Mesenchymal stem cell (in vitro differentiated cells and primary cell): ENCODE data around the gene OGA.
A peak's percentile ranks its signal among the peaks of the same experiment; 100 is the strongest.

ENCODE experiments used
- DNase-seq: peaks from one replicate; pipeline ENCODE4 v3.0.0-alpha.2; 2013
- H2AFZ ChIP-seq: one replicate; pipeline ENCODE4 v1.6.1; 2013; ENCODE audit warnings: low read depth, mild to moderate bottlenecking, control low read depth, inconsistent platforms, low read length, moderate library complexity
- H2AK5ac ChIP-seq: 2 replicates; pipeline ENCODE4 v1.6.1; 2013; ENCODE audit warnings: low read length, moderate library complexity, mild to moderate bottlenecking, inconsistent platforms; ENCODE audit not compliant: severe bottlenecking
- H2BK120ac ChIP-seq: one replicate; pipeline ENCODE4 v1.6.1; 2013; ENCODE audit warnings: low read depth, mild to moderate bottlenecking, inconsistent platforms, low read length, moderate library complexity
- H2BK12ac ChIP-seq, 2 experiments: one replicate each; pipeline ENCODE4 v1.6.1; 2013; ENCODE audit warnings: inconsistent platforms in 2 of 2, low read length in 2 of 2, mild to moderate bottlenecking in 2 of 2, moderate library complexity in 2 of 2, control low read depth in 1 of 2
- H2BK15ac ChIP-seq: one replicate; pipeline ENCODE4 v1.6.1; 2013; ENCODE audit warnings: mild to moderate bottlenecking, low read depth, inconsistent platforms; ENCODE audit not compliant: poor library complexity, severe bottlenecking
- H2BK5ac ChIP-seq: 2 replicates; pipeline ENCODE4 v1.6.1; 2013; ENCODE audit warnings: low read depth, mild to moderate bottlenecking, low read length, control low read depth, inconsistent platforms; ENCODE audit not compliant: poor library complexity, severe bottlenecking
- H3K14ac ChIP-seq, 2 experiments: one replicate each; pipeline ENCODE4 v1.6.1; 2013; ENCODE audit warnings: inconsistent platforms in 2 of 2, low read length in 2 of 2, control low read depth in 1 of 2, mild to moderate bottlenecking in 1 of 2, moderate library complexity in 1 of 2
- H3K18ac ChIP-seq, 2 experiments: one replicate each; pipeline ENCODE4 v1.6.1; 2013; ENCODE audit warnings: inconsistent platforms in 2 of 2, low read length in 2 of 2, control low read depth in 1 of 2, low read depth in 1 of 2, mild to moderate bottlenecking in 1 of 2
- H3K23ac ChIP-seq, 2 experiments: one replicate each; pipeline ENCODE4 v1.6.1; 2013; ENCODE audit warnings: inconsistent platforms in 2 of 2, low read length in 2 of 2, mild to moderate bottlenecking in 2 of 2, moderate library complexity in 2 of 2, control low read depth in 1 of 2
- H3K27ac ChIP-seq: 2 replicates; pipeline ENCODE4 v1.5.1; 2013; ENCODE audit warnings: mild to moderate bottlenecking, moderate library complexity, low read length, control low read depth, inconsistent platforms; ENCODE audit not compliant: poor library complexity, severe bottlenecking
- H3K27me3 ChIP-seq, 2 experiments: 2 replicates each; pipeline versions ENCODE4 v1.6.1 to v1.7.0; 2013; ENCODE audit warnings: low read length in 2 of 2, mild to moderate bottlenecking in 2 of 2, moderate library complexity in 2 of 2, control low read depth in 1 of 2, inconsistent platforms in 1 of 2; ENCODE audit not compliant: control insufficient read depth in 1 of 2, insufficient read depth in 1 of 2
- H3K36me3 ChIP-seq, 2 experiments: 2 replicates each; pipeline versions ENCODE4 v1.6.1 to v1.7.0; 2013; ENCODE audit warnings: low read length in 2 of 2, control low read depth in 1 of 2, inconsistent platforms in 1 of 2, low read depth in 1 of 2, mild to moderate bottlenecking in 1 of 2; ENCODE audit not compliant: insufficient read depth in 2 of 2, control insufficient read depth in 1 of 2
- H3K4ac ChIP-seq, 2 experiments: one replicate each; pipeline ENCODE4 v1.6.1; 2013; ENCODE audit warnings: inconsistent platforms in 2 of 2, low read length in 2 of 2, mild to moderate bottlenecking in 2 of 2, moderate library complexity in 2 of 2, control low read depth in 1 of 2, low read depth in 1 of 2
- H3K4me1 ChIP-seq: 2 replicates; pipeline ENCODE4 v1.6.1; 2013; ENCODE audit warnings: low read depth, low read length, control low read depth; ENCODE audit not compliant: control insufficient read depth, insufficient read depth
- H3K4me2 ChIP-seq: 2 replicates; pipeline ENCODE4 v1.6.1; 2013; ENCODE audit warnings: low read length, mild to moderate bottlenecking, inconsistent platforms; ENCODE audit not compliant: poor library complexity, severe bottlenecking
- H3K4me3 ChIP-seq, 2 experiments: 2 replicates each; pipeline versions ENCODE4 v1.5.1 to v1.7.0; 2013; ENCODE audit warnings: low read length in 2 of 2, mild to moderate bottlenecking in 2 of 2, control low read depth in 1 of 2, low read depth in 1 of 2; ENCODE audit not compliant: insufficient read depth in 1 of 2
- H3K79me1 ChIP-seq: replicated peaks from 2 replicates; pipeline ENCODE4 v1.6.1; 2013; ENCODE audit warnings: mild to moderate bottlenecking, control low read depth, low read length, inconsistent platforms; ENCODE audit not compliant: poor library complexity, severe bottlenecking
- H3K9ac ChIP-seq: 2 replicates; pipeline ENCODE4 v1.7.0; 2013; ENCODE audit warnings: mild to moderate bottlenecking, low read length, moderate library complexity
- H3K9me3 ChIP-seq: 2 replicates; pipeline ENCODE4 v1.7.0; 2013; ENCODE audit warnings: mild to moderate bottlenecking, low read length; ENCODE audit not compliant: control insufficient read depth
- H4K8ac ChIP-seq: one replicate; pipeline ENCODE4 v1.6.1; 2013; ENCODE audit warnings: inconsistent platforms, mild to moderate bottlenecking, low read length, moderate library complexity
- H4K91ac ChIP-seq: one replicate; pipeline ENCODE4 v1.6.1; 2013; ENCODE audit warnings: mild to moderate bottlenecking, low read length, inconsistent platforms
- WGBS: methylation state at CpG from one replicate; pipeline ENCODE4 v1.1.7; 2013; ENCODE audit warnings: mixed read lengths; 5-methylcytosine and 5-hydroxymethylcytosine counted together

OGA gene

GRCh38 chr10:101781984-101782810 is 36.0 kb downstream of the OGA start:
- H4K8ac ChIP-seq: no peak overlapping the region
- no peaks in the 10 kb centered on the region for H3K9me3 ChIP-seq
- peak overlapping the region in 1 of 2 experiments; percentile 95 for H3K4me3 ChIP-seq
- H2AK5ac ChIP-seq: no peak overlapping the region
- H3K27ac ChIP-seq: no peak overlapping the region
- H4K91ac ChIP-seq: no peak overlapping the region
- no peak overlapping the region for H3K18ac ChIP-seq
- no peak overlapping the region for H2AFZ ChIP-seq
- H3K14ac ChIP-seq: peak overlapping the region in 1 of 2 experiments; percentile 18
- no peak overlapping the region for H2BK15ac ChIP-seq
- no peak overlapping the region for H3K23ac ChIP-seq
- WGBS: 84% methylated on average over 9 of the region's 17 CpGs
- H3K4me1 ChIP-seq: peaks cover 37% of the 10 kb centered on the region
- peak overlapping the region; percentile 62 for H3K4me2 ChIP-seq
- no peak overlapping the region for H3K4ac ChIP-seq
- H2BK120ac ChIP-seq: no peak overlapping the region
- H2BK12ac ChIP-seq: no peak overlapping the region
- no peak overlapping the region for H2BK5ac ChIP-seq
- DNase-seq: no peak
- H3K36me3 ChIP-seq: peaks cover 33 to 40% of the 10 kb centered on the region in 2 experiments
- peaks cover 15 to 26% of the 10 kb centered on the region in 2 experiments for H3K27me3 ChIP-seq
- peak overlapping the region; percentile 95 for H3K9ac ChIP-seq
- peaks cover 15% of the 10 kb centered on the region for H3K79me1 ChIP-seq

- no peak overlapping the region for H3K9ac ChIP-seq
- H3K27me3 ChIP-seq: peaks cover 21 to 32% of the 10 kb centered on the region in 2 experiments
- H2BK5ac ChIP-seq: no peak overlapping the region
- 75% methylated on average over 7 of the region's 7 CpGs for WGBS
- peaks cover 39% of the 10 kb centered on the region for H3K4me1 ChIP-seq
- peaks cover 15% of the 10 kb centered on the region for H3K79me1 ChIP-seq
- no peak overlapping the region for H4K91ac ChIP-seq
- H3K18ac ChIP-seq: no peak overlapping the region
- H3K4ac ChIP-seq: no peak overlapping the region
- H3K23ac ChIP-seq: no peak overlapping the region
- H3K9me3 ChIP-seq: no peaks in the 10 kb centered on the region
- no peak overlapping the region for H3K4me2 ChIP-seq
- DNase-seq: no peak
- no peak overlapping the region for H3K14ac ChIP-seq
- no peak overlapping the region for H2BK12ac ChIP-seq
- peak overlapping the region in 1 of 2 experiments; percentile 95 for H3K4me3 ChIP-seq
- H3K27ac ChIP-seq: no peak overlapping the region
- no peak overlapping the region for H2AFZ ChIP-seq
- H4K8ac ChIP-seq: peak overlapping the region; percentile 40
- peaks cover 31 to 35% of the 10 kb centered on the region in 2 experiments for H3K36me3 ChIP-seq
- no peak overlapping the region for H2BK120ac ChIP-seq
- H2AK5ac ChIP-seq: no peak overlapping the region
- no peak overlapping the region for H2BK15ac ChIP-seq
Measured at GRCh38 chr10:101781655-101781983, 36.6 kb downstream of the OGA start.

- Histone ChIP-seq H3K27me3 (peaks cover 24 to 33% of the 10 kb centered on the region in 2 experiments), H2BK120ac (no peak overlapping the region), H3K9ac (no peak overlapping the region), H2AFZ (no peak overlapping the region), H3K23ac (no peak overlapping the region), H4K8ac (peak overlapping the region; percentile 52), H3K4me3 (no peak overlapping the region), H3K79me1 (peaks cover 15% of the 10 kb centered on the region), H3K18ac (no peak overlapping the region), H3K4me2 (no peak overlapping the region), H3K9me3 (no peaks in the 10 kb centered on the region), H3K27ac (no peak overlapping the region), H2BK15ac (no peak overlapping the region), H3K4me1 (peaks cover 43% of the 10 kb centered on the region), H3K36me3 (peaks cover 29 to 30% of the 10 kb centered on the region in 2 experiments), H3K4ac (no peak overlapping the region), H2BK5ac (no peak overlapping the region), H4K91ac (no peak overlapping the region), H3K14ac (no peak overlapping the region), H2AK5ac (no peak overlapping the region), H2BK12ac (no peak overlapping the region)
- WGBS: 43% methylated on average over 13 of the region's 14 CpGs
- peak; percentile 71 for DNase-seq
Measured at GRCh38 chr10:101780818-101781654, 37.2 kb downstream of the OGA start.
